Brain microvascular endothelial cell (primary cell): ENCODE data around the gene USF3.

ENCODE experiments used
- DNase-seq: peaks from one replicate; pipeline ENCODE4 v3.0.0-alpha.2; 2020
- H3K27ac ChIP-seq: fragments of 250-450 bp; sonication (Bioruptor Pico); 2 replicates; pipeline ENCODE4 v1.5.1; 2020; ENCODE audit warnings: mild to moderate bottlenecking, moderate library complexity
- H3K27me3 ChIP-seq: fragments of 250-450 bp; sonication (Bioruptor Pico); replicated peaks from 2 replicates; pipeline ENCODE4 v1.5.1; 2020; ENCODE audit warnings: mild to moderate bottlenecking
- H3K36me3 ChIP-seq: fragments of 250-450 bp; sonication (Bioruptor Pico); replicated peaks from 2 replicates; pipeline ENCODE4 v1.5.1; 2020; ENCODE audit warnings: mild to moderate bottlenecking
- H3K4me3 ChIP-seq: 2 replicates; pipeline ENCODE4 v1.5.1; 2011; ENCODE audit warnings: low read depth, mild to moderate bottlenecking, control low read depth, low read length, moderate library complexity
- CTCF ChIP-seq: IDR thresholded peaks from 2 replicates; pipeline ENCODE4 v1.5.1; 2011; ENCODE audit warnings: low read depth, mild to moderate bottlenecking, moderate library complexity, low read length, control low read depth, inconsistent platforms; ENCODE audit errors: missing control alignments
- in situ Hi-C: cut with HindIII; loops from 2 replicates; pipeline ENCODE4 v1.10.0; 2017; ENCODE audit warnings: low sequenced_read_pairs, low pct_ligation_motif_present

Gene USF3

GRCh38 chr3:113607219-113607596 is 89.2 kb downstream of the USF3 start:
- Histone ChIP-seq H3K27ac (no peak overlapping the region), H3K27me3 (no peaks in the 10 kb centered on the region), H3K36me3 (no peaks in the 10 kb centered on the region), H3K4me3 (no peak overlapping the region)
- TF ChIP-seq CTCF, result no peak
- in situ Hi-C loops, result no loop called here
- DNase-seq, result no peak

- no peak for TF ChIP-seq CTCF
- H3K27ac ChIP-seq, result no peak overlapping the region
- H3K36me3 ChIP-seq, result no peaks in the 10 kb centered on the region
- DNase-seq, result no peak
- H3K4me3 ChIP-seq, result no peak overlapping the region
- in situ Hi-C loops, result no loop called here
- no peaks in the 10 kb centered on the region for H3K27me3 ChIP-seq
Measured at GRCh38 chr3:113606539-113607218, 89.8 kb downstream of the USF3 start.

- in situ Hi-C loops, result no loop called here
- Histone ChIP-seq H3K36me3 (no peaks in the 10 kb centered on the region), H3K27ac (no peak overlapping the region), H3K4me3 (no peak overlapping the region), H3K27me3 (no peaks in the 10 kb centered on the region)
- TF ChIP-seq CTCF, result no peak
- DNase-seq, result no peak
Measured at GRCh38 chr3:113602836-113603235, 93.6 kb downstream of the USF3 start.

- no peaks in the 10 kb centered on the region for H3K27me3 ChIP-seq
- no peaks in the 10 kb centered on the region for H3K36me3 ChIP-seq
- H3K27ac ChIP-seq, result no peak overlapping the region
- in situ Hi-C loops, result no loop called here
- DNase-seq, result no peak
- no peak overlapping the region for H3K4me3 ChIP-seq
- no peak for TF ChIP-seq CTCF
Measured at GRCh38 chr3:113602256-113602655, 94.2 kb downstream of the USF3 start.

- Histone ChIP-seq H3K4me3 (no peak overlapping the region), H3K36me3 (no peaks in the 10 kb centered on the region), H3K27me3 (no peaks in the 10 kb centered on the region), H3K27ac (no peak overlapping the region)
- in situ Hi-C loops, result no loop called here
- no peak for DNase-seq
- no peak for TF ChIP-seq CTCF
Measured at GRCh38 chr3:113601240-113601639, 95.2 kb downstream of the USF3 start.

GRCh38 chr3:113600418-113601182 is 95.8 kb downstream of the USF3 start:
- DNase-seq, result no peak
- no peak overlapping the region for H3K27ac ChIP-seq
- no peaks in the 10 kb centered on the region for H3K27me3 ChIP-seq
- no peak overlapping the region for H3K4me3 ChIP-seq
- in situ Hi-C loops, result no loop called here
- TF ChIP-seq CTCF, result no peak
- H3K36me3 ChIP-seq, result no peaks in the 10 kb centered on the region
